ENCODE results near the gene SLC25A40.

GRCh38 chr7:87833130-87833529, 43.0 kb downstream of the SLC25A40 start:
- TF ChIP-seq CTCF (IDR thresholded peaks at IDR 0.05) (no peak), SIN3A (IDR thresholded peaks at IDR 0.05; ENCODE audit: borderline replicate concordance, insufficient read depth, low read depth, low read length) (no peak), TCF7L2 (IDR thresholded peaks at IDR 0.05; ENCODE audit: low read depth, low read length) (no peak), POLR2AphosphoS5 (IDR thresholded peaks at IDR 0.05; ENCODE audit: low read depth, low read length) (no peak)
